ENCODE measurements around the gene ANKRD6.

Gene ANKRD6

GRCh38 chr6:89475634-89476033 is 42.7 kb downstream of the ANKRD6 start:
- no peak for DNase-seq

DNA sequence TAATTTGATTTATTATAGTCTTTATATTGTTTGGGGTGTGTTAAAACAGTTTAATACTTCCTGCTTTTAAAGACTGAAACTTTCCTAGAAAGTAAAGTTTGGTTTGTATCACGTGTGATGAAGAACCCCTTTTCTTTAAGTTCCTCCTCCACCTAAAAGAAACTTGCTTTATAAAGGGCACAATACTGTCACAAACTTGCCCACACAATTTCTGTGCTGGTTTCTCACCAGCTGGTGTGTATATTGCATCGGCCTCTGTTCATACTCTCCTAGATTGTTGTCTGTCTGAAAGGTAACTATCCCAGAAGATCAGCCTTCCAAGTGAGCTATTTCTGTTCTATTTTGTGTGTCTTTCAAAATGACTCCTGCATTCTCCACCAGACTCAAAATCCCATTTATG is 46.9 kb downstream of the ANKRD6 start:
- DNase-seq, result no peak

- no peak for DNase-seq
Measured at GRCh38 chr6:89481695-89482094, 48.7 kb downstream of the ANKRD6 start.

DNA sequence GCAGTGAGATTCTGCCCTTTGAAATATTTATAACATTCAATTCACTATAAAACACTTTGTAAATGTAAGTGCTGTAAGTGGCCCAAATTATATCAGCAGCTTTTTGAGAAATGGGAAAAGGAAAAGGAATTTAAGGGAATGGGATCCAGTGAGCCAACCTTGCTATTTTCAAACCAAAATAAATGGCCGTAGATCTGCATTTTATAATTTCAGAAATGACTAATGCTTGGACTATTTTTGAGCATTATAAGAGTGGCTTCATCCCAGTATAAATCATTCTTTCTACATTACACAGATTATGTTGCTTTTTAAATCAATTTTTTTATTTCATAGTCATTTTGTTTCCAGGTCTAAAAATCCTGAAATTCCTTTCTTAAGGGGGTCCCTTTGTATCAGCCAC is 49.2 kb downstream of the ANKRD6 start:
- DNase-seq, result no peak

GRCh38 chr6:89483111-89483720 is 50.3 kb downstream of the ANKRD6 start:
- DNase-seq, result no peak

DNA sequence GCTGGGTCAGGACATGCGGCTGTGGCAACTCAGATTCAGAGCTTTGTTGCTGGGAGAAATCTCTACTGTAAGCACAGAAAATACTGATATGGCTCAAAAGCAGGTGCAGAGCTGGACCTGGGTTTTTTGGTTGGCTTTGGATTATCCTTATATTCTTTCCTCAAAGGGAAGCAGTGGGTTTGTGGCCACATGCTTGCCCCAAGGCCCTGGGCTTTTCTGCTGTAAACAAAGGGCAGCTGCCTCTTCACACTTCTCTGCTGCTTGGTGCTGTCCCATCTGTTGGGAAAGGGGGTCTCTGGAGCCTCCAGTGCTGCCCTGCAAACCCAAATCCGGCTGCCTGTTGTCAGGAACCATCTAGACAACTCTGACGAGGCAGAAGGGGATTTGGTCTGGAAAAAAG is 52.4 kb downstream of the ANKRD6 start:
- DNase-seq, result no peak

DNA sequence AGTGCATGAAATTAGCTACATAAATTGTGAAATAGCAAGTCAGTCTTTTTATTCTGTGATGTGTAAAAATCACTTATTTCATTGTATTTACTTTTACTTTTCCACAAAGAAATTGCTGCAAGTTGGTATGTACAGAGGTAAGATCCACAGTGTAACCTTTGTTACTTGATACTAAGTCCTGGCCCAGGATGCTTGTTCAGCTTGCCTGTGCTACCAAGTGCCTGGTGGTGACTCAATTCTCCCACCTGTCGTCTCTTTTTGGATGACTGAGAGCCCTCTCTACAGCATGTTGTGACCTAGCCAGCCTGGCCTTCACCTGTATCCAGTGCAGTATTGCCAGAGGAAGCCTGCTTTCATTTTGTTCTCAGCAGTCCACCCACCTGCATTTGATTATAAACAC is 54.9 kb downstream of the ANKRD6 start:
- DNase-seq, result no peak

DNA sequence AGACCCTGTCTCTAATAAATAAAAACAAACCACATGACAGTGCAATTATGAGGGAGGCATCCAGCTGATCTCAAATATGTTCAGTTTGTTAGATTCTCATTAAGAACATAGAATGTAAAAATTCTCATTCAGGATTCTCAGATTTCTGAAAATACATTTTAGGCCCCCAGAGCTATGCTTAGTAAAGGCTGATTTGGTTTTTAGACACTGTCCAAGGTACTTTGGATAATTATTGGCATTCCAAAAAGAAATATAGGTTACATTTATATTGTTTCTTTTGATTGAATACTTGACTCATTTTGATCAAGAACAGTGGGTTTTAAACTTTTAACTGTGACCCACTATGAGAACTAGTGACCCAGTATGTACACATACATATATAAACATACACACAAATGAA is 55.5 kb downstream of the ANKRD6 start:
- no peak for DNase-seq

DNA sequence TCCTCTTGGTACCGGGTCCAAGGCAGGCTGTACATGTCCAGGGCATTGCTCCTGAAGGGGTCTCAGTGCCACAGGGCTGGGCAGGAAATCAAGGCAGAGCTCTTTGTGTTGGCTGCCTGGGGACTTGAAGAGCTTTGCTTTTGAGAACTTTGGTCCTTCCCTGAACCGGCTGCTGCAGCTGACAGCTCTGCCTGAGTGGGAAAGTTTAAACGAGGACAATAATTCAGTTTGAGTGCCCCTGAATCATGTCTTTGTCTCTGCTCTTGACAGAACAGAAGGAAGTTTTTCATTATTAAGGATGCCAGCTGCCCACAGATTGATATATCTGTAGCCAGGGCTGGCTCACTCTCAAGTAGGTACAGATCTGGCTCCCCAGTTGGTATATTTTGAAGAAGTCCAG is 56.1 kb downstream of the ANKRD6 start:
- DNase-seq, result no peak

- no peak for DNase-seq
Measured at GRCh38 chr6:89492025-89492640, 59.2 kb downstream of the ANKRD6 start.

GRCh38 chr6:89494131-89494793 is 61.3 kb downstream of the ANKRD6 start:
- DNase-seq, result no peak

DNA sequence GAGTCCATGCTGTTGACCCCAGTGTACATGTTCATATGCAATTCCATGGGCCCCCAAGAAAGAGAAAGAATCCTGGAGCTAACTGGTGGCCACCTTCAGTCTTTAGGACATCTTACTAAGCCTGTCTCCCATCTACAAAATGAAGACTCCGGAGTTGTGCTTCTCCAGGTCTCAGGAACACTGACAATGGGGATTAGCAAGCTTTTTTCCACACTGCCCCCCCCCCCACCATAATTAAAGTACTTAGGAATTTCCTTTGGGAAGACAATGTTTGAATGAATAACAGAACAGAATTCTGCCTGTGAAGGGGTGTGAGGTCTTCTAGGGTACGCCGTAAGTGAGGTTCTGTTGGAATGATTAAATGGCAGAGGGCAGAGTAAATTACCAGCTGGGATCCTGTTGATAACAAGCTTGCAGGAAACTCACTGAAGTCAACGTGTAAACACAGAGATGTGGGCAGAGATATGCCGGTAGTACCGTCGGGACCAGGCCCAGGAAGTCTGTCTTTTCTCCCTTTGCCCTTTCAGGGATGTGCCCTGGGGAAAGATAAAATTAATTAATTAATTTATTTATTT is 63.1 kb downstream of the ANKRD6 start:
- no peak for DNase-seq

GRCh38 chr6:89500611-89501010 is 67.7 kb downstream of the ANKRD6 start:
- no peak for DNase-seq

- DNase-seq, result no peak
Measured at GRCh38 chr6:89501222-89501621, 68.3 kb downstream of the ANKRD6 start.

DNA sequence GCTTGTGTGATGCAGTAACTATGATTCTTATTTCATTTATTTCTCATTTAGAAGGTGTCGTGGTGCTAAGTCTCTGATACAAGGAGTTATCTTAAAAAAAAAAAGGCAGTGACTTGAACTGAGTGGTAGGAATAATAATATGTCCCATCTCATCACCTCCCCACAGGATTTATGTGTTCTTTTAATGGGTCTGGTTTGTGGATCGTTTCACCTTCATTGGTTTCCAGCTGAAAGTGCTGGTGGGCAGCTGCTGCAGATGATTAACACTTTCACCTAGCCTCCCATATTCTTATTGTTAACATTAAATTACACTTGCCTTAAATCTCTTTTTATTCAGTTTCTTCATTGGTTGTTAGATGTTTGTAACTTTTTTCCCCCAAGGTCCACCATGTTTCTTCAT is 68.8 kb downstream of the ANKRD6 start:
- no peak for DNase-seq

DNA sequence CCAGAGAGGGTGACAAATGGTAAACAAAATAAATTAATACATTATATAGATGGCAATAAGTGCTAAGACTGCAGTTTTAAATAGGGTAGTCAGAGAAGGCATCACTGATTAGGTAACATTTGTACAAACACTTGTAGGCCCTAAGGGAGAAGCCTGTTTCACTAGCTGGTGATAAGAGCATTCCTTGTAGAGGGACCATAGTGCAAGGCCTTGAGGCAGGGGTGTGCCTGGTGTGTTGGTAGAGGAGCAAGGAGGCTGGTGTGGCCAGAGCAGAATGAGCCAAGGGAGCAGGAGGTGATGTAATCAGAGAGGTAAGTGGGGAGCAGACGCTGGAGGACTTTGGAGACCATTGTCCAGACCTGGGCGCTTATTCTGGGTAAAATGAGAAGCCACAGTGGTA is 70.7 kb downstream of the ANKRD6 start:
- DNase-seq, result no peak

- no peak for DNase-seq
Measured at GRCh38 chr6:89505847-89506246, 72.9 kb downstream of the ANKRD6 start.

- no peak for DNase-seq
Measured at GRCh38 chr6:89506716-89507617, 74.0 kb downstream of the ANKRD6 start.

GRCh38 chr6:89508755-89509563 is 76.0 kb downstream of the ANKRD6 start:
- no peak for DNase-seq

GRCh38 chr6:89509777-89510281 is 76.9 kb downstream of the ANKRD6 start:
- no peak for DNase-seq

- DNase-seq, result no peak
Measured at GRCh38 chr6:89510393-89510792, 77.4 kb downstream of the ANKRD6 start.

Measured in NCI-H1694 treated with DMSO at 0.1 percent for 48 hours (cell line).